IMR-90 (cell line): ENCODE data around the gene PHC2. TPM values are rescaled to one million over a fixed set of nuclear protein-coding genes. Genes with fewer than 3 reads are reported as not detected.

Source experiments
- ATAC-seq: fragments of 200-7000 bp; cut with Tn5 transposase; 2 replicates; pipeline ENCODE4 v1.9.1; 2020; ENCODE audit warnings: low read depth, mild to moderate bottlenecking, moderate library complexity
- BruUV-seq: library from RNA; stranded (reverse); fragments of 400-500 nt; replicated peaks from 2 replicates; lab custom pipeline; 2021; lab: Mats Ljungman, UMichigan
- CTCF ChIA-PET: fragments of 300-600 bp; formaldehyde crosslinking; extraction: SDS; loops from one replicate; lab custom pipeline; 2021; ENCODE audit warnings: antibody characterized with exemption; lab: Yijun Ruan, JAX
- POLR2A ChIA-PET: fragments of 300-600 bp; sonication (Branson Sonifier 250); formaldehyde crosslinking; loops from one replicate; lab custom pipeline; 2022; ENCODE audit warnings: antibody characterized with exemption; ENCODE audit not compliant: unreplicated experiment; lab: Charles Lee
- DNase-seq: peaks from one replicate; pipeline ENCODE4 v3.0.0; 2013
- H2AFZ ChIP-seq: replicated peaks from 2 replicates; pipeline ENCODE3; 2013; ENCODE audit warnings: low read length, mild to moderate bottlenecking; ENCODE audit not compliant: poor library complexity
- H2AK5ac ChIP-seq: 2 replicates; pipeline ENCODE4 v1.6.1; 2013; ENCODE audit warnings: low read depth, low read length, inconsistent platforms
- H2AK9ac ChIP-seq: replicated peaks from 2 replicates; pipeline ENCODE3; 2013; ENCODE audit warnings: mild to moderate bottlenecking, low read depth, low read length, moderate library complexity; ENCODE audit not compliant: poor library complexity
- H2BK120ac ChIP-seq: 2 replicates; pipeline ENCODE4 v1.6.1; 2013; ENCODE audit warnings: low read depth, low read length, inconsistent platforms
- H2BK15ac ChIP-seq: 3 replicates; pipeline ENCODE4 v1.6.1; 2013; ENCODE audit warnings: low read depth, low read length, inconsistent platforms
- H2BK20ac ChIP-seq: 2 replicates; pipeline ENCODE4 v1.6.1; 2013; ENCODE audit warnings: low read depth, mild to moderate bottlenecking, inconsistent platforms, low read length, moderate library complexity
- H2BK5ac ChIP-seq: 2 replicates; pipeline ENCODE4 v1.6.1; 2013; ENCODE audit warnings: mild to moderate bottlenecking, low read depth, low read length, inconsistent platforms; ENCODE audit not compliant: poor library complexity, severe bottlenecking
- H3K14ac ChIP-seq: replicated peaks from 2 replicates; pipeline ENCODE4 v1.6.1; 2013; ENCODE audit warnings: low read depth, low read length, inconsistent platforms
- H3K18ac ChIP-seq: 2 replicates; pipeline ENCODE4 v1.6.1; 2013; ENCODE audit warnings: low read depth, low read length, control low read depth
- H3K23ac ChIP-seq: 2 replicates; pipeline ENCODE4 v1.6.1; 2013; ENCODE audit warnings: low read depth, low read length, inconsistent platforms
- H3K27ac ChIP-seq: 2 replicates; pipeline ENCODE4 v1.5.1; 2013; ENCODE audit warnings: mild to moderate bottlenecking, control low read depth, low read length; ENCODE audit not compliant: insufficient read depth
- H3K27me3 ChIP-seq: 2 replicates; pipeline ENCODE4 v1.6.1; 2013; ENCODE audit warnings: low read length; ENCODE audit not compliant: control insufficient read depth, insufficient read depth
- H3K36me3 ChIP-seq: 2 replicates; pipeline ENCODE4 v1.6.1; 2013; ENCODE audit warnings: low read length, mixed read lengths; ENCODE audit not compliant: control insufficient read depth, insufficient read depth
- H3K4ac ChIP-seq: 2 replicates; pipeline ENCODE4 v1.6.1; 2013; ENCODE audit warnings: low read depth, low read length, inconsistent platforms
- H3K4me1 ChIP-seq: 2 replicates; pipeline ENCODE4 v1.6.1; 2013; ENCODE audit warnings: low read length, mixed read lengths; ENCODE audit not compliant: control insufficient read depth, insufficient read depth
- H3K4me2 ChIP-seq: 2 replicates; pipeline ENCODE4 v1.6.1; 2013; ENCODE audit warnings: low read depth, mild to moderate bottlenecking, control low read depth, low read length, moderate library complexity
- H3K4me3 ChIP-seq: 2 replicates; pipeline ENCODE4 v1.5.1; 2013; ENCODE audit warnings: low read depth, mild to moderate bottlenecking, control low read depth, low read length, moderate library complexity; ENCODE audit not compliant: insufficient read depth
- H3K56ac ChIP-seq: 2 replicates; pipeline ENCODE4 v1.6.1; 2013; ENCODE audit warnings: low read length, inconsistent platforms; ENCODE audit not compliant: insufficient read depth; ENCODE audit errors: extremely low read depth
- H3K79me1 ChIP-seq, 2 experiments: 2 replicates each; pipeline ENCODE4 v1.6.1; 2013; ENCODE audit warnings: low read length in 2 of 2, inconsistent platforms in 1 of 2, low read depth in 1 of 2
- H3K9ac ChIP-seq: 2 replicates; pipeline ENCODE4 v1.6.1; 2013; ENCODE audit warnings: low read depth, low read length, control low read depth
- H3K9me1 ChIP-seq: 2 replicates; pipeline ENCODE4 v1.6.1; 2013; ENCODE audit warnings: low read length, inconsistent platforms; ENCODE audit not compliant: insufficient read depth
- H3K9me3 ChIP-seq: 2 replicates; pipeline ENCODE4 v1.6.1; 2013; ENCODE audit warnings: low read length; ENCODE audit not compliant: control insufficient read depth, insufficient read depth
- H4K20me1 ChIP-seq: 2 replicates; pipeline ENCODE4 v1.6.1; 2013; ENCODE audit warnings: low read length, inconsistent platforms; ENCODE audit not compliant: insufficient read depth
- H4K5ac ChIP-seq: 2 replicates; pipeline ENCODE4 v1.6.1; 2013; ENCODE audit warnings: mild to moderate bottlenecking, low read depth, low read length, control low read depth
- H4K8ac ChIP-seq, 2 experiments: 2 replicates each; pipeline ENCODE4 v1.6.1; 2013; ENCODE audit warnings: low read depth in 2 of 2, low read length in 2 of 2, control low read depth in 1 of 2, inconsistent platforms in 1 of 2
- H4K91ac ChIP-seq: 2 replicates; pipeline ENCODE4 v1.6.1; 2013; ENCODE audit warnings: low read depth, low read length, inconsistent platforms; ENCODE audit not compliant: insufficient read depth
- MAZ ChIP-seq: IDR thresholded peaks from 2 replicates; pipeline ENCODE4 v1.6.1; 2012; ENCODE audit warnings: low read depth, mild to moderate bottlenecking, low read length, improper control_type of control experiment, moderate library complexity, borderline replicate concordance
- RCOR1 ChIP-seq: IDR thresholded peaks from 2 replicates; pipeline ENCODE4 v1.6.1; 2012; ENCODE audit warnings: mild to moderate bottlenecking, low read length, improper control_type of control experiment; ENCODE audit not compliant: insufficient replicate concordance
- WGBS, 2 experiments: methylation state at CpG; one replicate each; pipeline versions ENCODE4 v1.1.5 to v1.1.7; 2013; ENCODE audit warnings: missing lambda C conversion rate in 2 of 2; ENCODE audit not compliant: insufficient read length in 1 of 2; ENCODE audit errors: extremely low coverage in 2 of 2; 5-methylcytosine and 5-hydroxymethylcytosine counted together
- dilution Hi-C: fragments of 300-500 bp; cut with HindIII; formaldehyde crosslinking; loops from one replicate; pipeline ENCODE4 v1.14.3; 2018; ENCODE audit warnings: low sequenced_read_pairs; ENCODE audit not compliant: unreplicated experiment
- in situ Hi-C: fragments of 300-500 bp; cut with MboI; formaldehyde crosslinking; loops from 3 replicates; pipeline ENCODE4 v1.14.3; 2019; ENCODE audit warnings: low sequenced_read_pairs, inconsistent platforms, mixed read lengths
- intact Hi-C: fragments of 100-400 bp; cut with micrococcal nuclease; formaldehyde crosslinking; loops from 2 replicates; pipeline ENCODE4 v1.10.0; 2022
- polyA plus RNA-seq, 3 experiments: library from polyadenylated mRNA; depleted of rRNA; stranded (reverse); fragments of >200 nt; gene quantifications; 2 replicates each; pipeline ENCODE4 v1.2.3, GENCODE V29; 2012; ENCODE audit warnings: low replicate concordance in 1 of 3
- total RNA-seq: library from RNA; depleted of rRNA; stranded (reverse); fragments of >200 nt; gene quantifications from 2 replicates; pipeline ENCODE4 v1.2.3, GENCODE V29; 2012
- TF ChIP-seq, protein P1 (sequence below): fragments of 150-350 bp; IDR thresholded peaks from 2 replicates; pipeline ENCODE4 v1.6.1; 2016; ENCODE audit warnings: low read depth, mild to moderate bottlenecking, low read length, moderate library complexity, borderline replicate concordance
- TF ChIP-seq, protein P2 (sequence below): conservative IDR thresholded peaks from 2 replicates; pipeline ENCODE4 v1.5.1; 2012; ENCODE audit warnings: mild to moderate bottlenecking, low read depth, low read length, improper control_type of control experiment

PHC2 gene
- total and polyA plus RNA-seq, 2 of the 4 experiments (the other 2 are of a cell fraction): 46.4 to 98.1 TPM

- WGBS, 2 experiments: no CpG with 5 or more reads among the region's 5 CpGs
- Histone ChIP-seq H4K5ac (no peak overlapping the region), H2AK9ac (no peak overlapping the region), H3K4me1 (peaks cover 7% of the 10 kb centered on the region), H3K23ac (no peak overlapping the region), H4K8ac (no peak overlapping the region), H4K20me1 (peaks cover 3% of the 10 kb centered on the region; the same call in 1 of the 2 replicates), H3K56ac (no peak overlapping the region), H3K9me1 (peaks cover 3% of the 10 kb centered on the region; the same call in 1 of the 2 replicates), H3K9ac (no peak overlapping the region), H3K36me3 (peaks cover 17% of the 10 kb centered on the region), H3K27me3 (no peaks in the 10 kb centered on the region), H3K4me3 (no peak overlapping the region), H3K4me2 (no peak overlapping the region), H2AK5ac (no peak overlapping the region), H3K79me1 (peaks cover 6 to 15% of the 10 kb centered on the region in 2 experiments), H2BK20ac (no peak overlapping the region), H2AFZ (no peak overlapping the region), H3K4ac (no peak overlapping the region), H2BK120ac (no peak overlapping the region), H3K27ac (no peak overlapping the region), H4K91ac (no peak overlapping the region), H3K14ac (no peak overlapping the region), H2BK15ac (no peak overlapping the region), H3K9me3 (no peaks in the 10 kb centered on the region), H2BK5ac (no peak overlapping the region), H3K18ac (no peak overlapping the region)
- intact Hi-C loops (no loop called here), dilution Hi-C loops (no loop called here), in situ Hi-C loops (no loop called here)
- ATAC-seq (no peak), DNase-seq (no peak)
- POLR2A ChIA-PET: no interaction called here
- no TSS peak for BruUV-seq
- TF ChIP-seq, protein P1, sequence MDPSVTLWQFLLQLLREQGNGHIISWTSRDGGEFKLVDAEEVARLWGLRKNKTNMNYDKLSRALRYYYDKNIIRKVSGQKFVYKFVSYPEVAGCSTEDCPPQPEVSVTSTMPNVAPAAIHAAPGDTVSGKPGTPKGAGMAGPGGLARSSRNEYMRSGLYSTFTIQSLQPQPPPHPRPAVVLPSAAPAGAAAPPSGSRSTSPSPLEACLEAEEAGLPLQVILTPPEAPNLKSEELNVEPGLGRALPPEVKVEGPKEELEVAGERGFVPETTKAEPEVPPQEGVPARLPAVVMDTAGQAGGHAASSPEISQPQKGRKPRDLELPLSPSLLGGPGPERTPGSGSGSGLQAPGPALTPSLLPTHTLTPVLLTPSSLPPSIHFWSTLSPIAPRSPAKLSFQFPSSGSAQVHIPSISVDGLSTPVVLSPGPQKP: no peak
- TF ChIP-seq RCOR1 (no peak), MAZ (no peak)
- TF ChIP-seq, protein P2, sequence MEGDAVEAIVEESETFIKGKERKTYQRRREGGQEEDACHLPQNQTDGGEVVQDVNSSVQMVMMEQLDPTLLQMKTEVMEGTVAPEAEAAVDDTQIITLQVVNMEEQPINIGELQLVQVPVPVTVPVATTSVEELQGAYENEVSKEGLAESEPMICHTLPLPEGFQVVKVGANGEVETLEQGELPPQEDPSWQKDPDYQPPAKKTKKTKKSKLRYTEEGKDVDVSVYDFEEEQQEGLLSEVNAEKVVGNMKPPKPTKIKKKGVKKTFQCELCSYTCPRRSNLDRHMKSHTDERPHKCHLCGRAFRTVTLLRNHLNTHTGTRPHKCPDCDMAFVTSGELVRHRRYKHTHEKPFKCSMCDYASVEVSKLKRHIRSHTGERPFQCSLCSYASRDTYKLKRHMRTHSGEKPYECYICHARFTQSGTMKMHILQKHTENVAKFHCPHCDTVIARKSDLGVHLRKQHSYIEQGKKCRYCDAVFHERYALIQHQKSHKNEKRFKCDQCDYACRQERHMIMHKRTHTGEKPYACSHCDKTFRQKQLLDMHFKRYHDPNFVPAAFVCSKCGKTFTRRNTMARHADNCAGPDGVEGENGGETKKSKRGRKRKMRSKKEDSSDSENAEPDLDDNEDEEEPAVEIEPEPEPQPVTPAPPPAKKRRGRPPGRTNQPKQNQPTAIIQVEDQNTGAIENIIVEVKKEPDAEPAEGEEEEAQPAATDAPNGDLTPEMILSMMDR: no peak
- CTCF ChIA-PET: no interaction called here
These were observed 77.4 kb downstream of the PHC2 start for GRCh38 chr1:33353531-33353930.
